Neural cell (in vitro differentiated cells): ENCODE results near the gene XRCC3. TPM values are rescaled to one million over a fixed set of nuclear protein-coding genes. Genes with fewer than 3 reads are reported as not detected.
"Not testable (repeated sequence)": the region's sequence is repeated elsewhere in the genome, so short reads cannot be mapped to it uniquely, and the experiment has no call there.

Experiments
- H2AFZ ChIP-seq: fragments of 200-600, 300-800 bp; sonication (generic), shearing (Covaris generic); 2 replicates; pipeline ENCODE4 v1.6.0; 2014; ENCODE audit warnings: low read depth, mild to moderate bottlenecking, antibody characterized with exemption, low read length, moderate library complexity
- H3F3A ChIP-seq: fragments of 200-600 bp; shearing (Covaris generic); 2 replicates; pipeline ENCODE4 v1.6.1; 2016; ENCODE audit warnings: mild to moderate bottlenecking, moderate library complexity, mixed read lengths, antibody characterized with exemption, low read length; ENCODE audit not compliant: insufficient read depth, poor library complexity, severe bottlenecking
- H3K27ac ChIP-seq: fragments of 200-600, 300-800 bp; sonication (generic), shearing (Covaris generic); 2 replicates; pipeline ENCODE4 v1.5.1; 2014; ENCODE audit warnings: mild to moderate bottlenecking, low read length, moderate library complexity
- H3K27me3 ChIP-seq: fragments of 300-800, 200-600 bp; sonication (generic), shearing (Covaris generic); 2 replicates; pipeline ENCODE4 v1.6.0; 2014; ENCODE audit warnings: mild to moderate bottlenecking, low read depth, low read length, moderate library complexity; ENCODE audit not compliant: insufficient read depth
- H3K36me3 ChIP-seq: fragments of 300-800, 200-600 bp; sonication (generic), shearing (Covaris generic); 2 replicates; pipeline ENCODE4 v1.5.1; 2014; ENCODE audit warnings: mild to moderate bottlenecking, antibody characterized with exemption, low read length, moderate library complexity; ENCODE audit not compliant: insufficient read depth
- H3K4me2 ChIP-seq: fragments of 300-800, 200-600 bp; sonication (generic), shearing (Covaris generic); 2 replicates; pipeline ENCODE4 v1.6.0; 2014; ENCODE audit warnings: mild to moderate bottlenecking, low read length
- H3K4me3 ChIP-seq: fragments of 300-800, 200-600 bp; sonication (generic), shearing (Covaris generic); 2 replicates; pipeline ENCODE4 v1.5.1; 2014; ENCODE audit warnings: mild to moderate bottlenecking, low read length, moderate library complexity
- H3K79me2 ChIP-seq: fragments of 200-600 bp; shearing (Covaris generic); replicated peaks from 2 replicates; pipeline ENCODE4 v1.6.0; 2014; ENCODE audit warnings: mild to moderate bottlenecking, low read length, moderate library complexity; ENCODE audit not compliant: insufficient read depth
- H3K9ac ChIP-seq: fragments of 300-800, 200-600 bp; sonication (generic), shearing (Covaris generic); 2 replicates; pipeline ENCODE4 v1.6.1; 2016; ENCODE audit warnings: mild to moderate bottlenecking, low read length, mixed read lengths
- H3K9me2 ChIP-seq: fragments of 200-600 bp; shearing (Covaris generic); 2 replicates; pipeline ENCODE4 v1.6.1; 2016; ENCODE audit warnings: mild to moderate bottlenecking, low read length, mixed read lengths; ENCODE audit not compliant: insufficient read depth
- H3K9me3 ChIP-seq: fragments of 200-600, 300-800 bp; sonication (generic), shearing (Covaris generic); 2 replicates; pipeline ENCODE4 v1.6.1; 2016; ENCODE audit warnings: mild to moderate bottlenecking, mixed run types, low read length, moderate library complexity, mixed read lengths
- H4K20me1 ChIP-seq: fragments of 200-600 bp; shearing (Covaris generic); 2 replicates; pipeline ENCODE4 v1.6.1; 2016; ENCODE audit warnings: mild to moderate bottlenecking, mixed run types; ENCODE audit not compliant: insufficient read depth
- EP300 ChIP-seq: fragments of 450-650 bp; conservative IDR thresholded peaks from 2 replicates; pipeline ENCODE4 v1.6.1; 2014; ENCODE audit warnings: antibody characterized with exemption, mild to moderate bottlenecking, moderate library complexity; ENCODE audit not compliant: poor library complexity, severe bottlenecking
- EZH2 ChIP-seq: fragments of 200-600, 300-800 bp; shearing (Covaris generic), sonication (generic); IDR thresholded peaks from 2 replicates; pipeline ENCODE4 v1.6.1; 2014; ENCODE audit warnings: antibody characterized with exemption, low read length, borderline replicate concordance, mild to moderate bottlenecking; ENCODE audit not compliant: insufficient read depth, poor library complexity, severe bottlenecking
- MXI1 ChIP-seq: fragments of 450-650 bp; conservative IDR thresholded peaks from 2 replicates; pipeline ENCODE4 v1.6.1; 2014; ENCODE audit warnings: antibody characterized with exemption, mild to moderate bottlenecking; ENCODE audit not compliant: poor library complexity, severe bottlenecking
- POLR2AphosphoS5 ChIP-seq: IDR thresholded peaks from 2 replicates; pipeline ENCODE4 v1.6.1; 2012
- RAD21 ChIP-seq: fragments of 450-650 bp; conservative IDR thresholded peaks from 2 replicates; pipeline ENCODE4 v1.6.1; 2014; ENCODE audit warnings: antibody characterized with exemption, mild to moderate bottlenecking, moderate library complexity
- SMC3 ChIP-seq: fragments of 450-650 bp; conservative IDR thresholded peaks from 2 replicates; pipeline ENCODE4 v1.6.1; 2014; ENCODE audit warnings: antibody characterized with exemption, mild to moderate bottlenecking, moderate library complexity; ENCODE audit not compliant: poor library complexity
- TAF1 ChIP-seq: IDR thresholded peaks from 2 replicates; pipeline ENCODE4 v1.6.1; 2012; ENCODE audit warnings: low read depth
- polyA plus RNA-seq: library from polyadenylated mRNA; depleted of rRNA; stranded (reverse); fragments of >200 nt; gene quantifications from 2 replicates; pipeline ENCODE4 v1.2.3, GENCODE V29; 2014
- TF ChIP-seq, protein P1 (sequence below): IDR thresholded peaks from 2 replicates; pipeline ENCODE4 v1.6.1; 2012; ENCODE audit warnings: borderline replicate concordance
- TF ChIP-seq, protein P2 (sequence below): fragments of 450-650 bp; IDR thresholded peaks from 2 replicates; pipeline ENCODE4 v1.5.1; 2014; ENCODE audit warnings: antibody characterized with exemption, mild to moderate bottlenecking, moderate library complexity; ENCODE audit not compliant: poor library complexity, severe bottlenecking

XRCC3 gene
- polyA plus RNA-seq, 1 donor from 2014 or later: 14.6 TPM

DNA sequence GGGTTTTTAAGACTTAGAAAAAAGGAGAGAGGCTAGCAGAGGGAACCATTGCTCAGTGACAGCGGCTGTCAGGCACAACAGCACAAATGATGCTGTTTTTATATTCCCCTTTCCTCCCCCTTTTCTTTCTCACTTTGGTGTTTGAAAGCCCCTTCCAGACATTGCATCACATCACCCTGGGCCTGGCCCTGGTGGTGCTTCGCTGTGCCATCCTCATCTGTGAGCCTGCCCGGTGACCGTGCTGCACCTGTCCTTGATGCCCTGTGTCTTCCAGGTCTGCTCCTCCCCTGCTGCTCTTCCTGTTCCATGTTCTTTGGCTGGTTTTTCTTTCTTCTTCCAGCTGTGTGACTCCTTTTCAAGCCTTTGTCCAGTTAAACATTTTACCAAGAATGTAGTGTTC lies 61.4 kb downstream of the XRCC3 start:
- H3K36me3 ChIP-seq: no peaks in the 10 kb centered on the region
- H3K27me3 ChIP-seq: no peaks in the 10 kb centered on the region
- H3K27ac ChIP-seq: no peak overlapping the region
- no peak overlapping the region for H3K4me3 ChIP-seq
- no peak overlapping the region for H2AFZ ChIP-seq
- H3K9ac ChIP-seq: no peak overlapping the region
- no peak overlapping the region for H3K4me2 ChIP-seq
- H3K9me3 ChIP-seq: no peaks in the 10 kb centered on the region
- no peaks in the 10 kb centered on the region for H3F3A ChIP-seq
- H4K20me1 ChIP-seq: peaks cover 13% of the 10 kb centered on the region
- peaks cover 43% of the 10 kb centered on the region for H3K79me2 ChIP-seq
- no peak for TF ChIP-seq POLR2AphosphoS5
- no peak for TF ChIP-seq MXI1
- TF ChIP-seq, protein P1, sequence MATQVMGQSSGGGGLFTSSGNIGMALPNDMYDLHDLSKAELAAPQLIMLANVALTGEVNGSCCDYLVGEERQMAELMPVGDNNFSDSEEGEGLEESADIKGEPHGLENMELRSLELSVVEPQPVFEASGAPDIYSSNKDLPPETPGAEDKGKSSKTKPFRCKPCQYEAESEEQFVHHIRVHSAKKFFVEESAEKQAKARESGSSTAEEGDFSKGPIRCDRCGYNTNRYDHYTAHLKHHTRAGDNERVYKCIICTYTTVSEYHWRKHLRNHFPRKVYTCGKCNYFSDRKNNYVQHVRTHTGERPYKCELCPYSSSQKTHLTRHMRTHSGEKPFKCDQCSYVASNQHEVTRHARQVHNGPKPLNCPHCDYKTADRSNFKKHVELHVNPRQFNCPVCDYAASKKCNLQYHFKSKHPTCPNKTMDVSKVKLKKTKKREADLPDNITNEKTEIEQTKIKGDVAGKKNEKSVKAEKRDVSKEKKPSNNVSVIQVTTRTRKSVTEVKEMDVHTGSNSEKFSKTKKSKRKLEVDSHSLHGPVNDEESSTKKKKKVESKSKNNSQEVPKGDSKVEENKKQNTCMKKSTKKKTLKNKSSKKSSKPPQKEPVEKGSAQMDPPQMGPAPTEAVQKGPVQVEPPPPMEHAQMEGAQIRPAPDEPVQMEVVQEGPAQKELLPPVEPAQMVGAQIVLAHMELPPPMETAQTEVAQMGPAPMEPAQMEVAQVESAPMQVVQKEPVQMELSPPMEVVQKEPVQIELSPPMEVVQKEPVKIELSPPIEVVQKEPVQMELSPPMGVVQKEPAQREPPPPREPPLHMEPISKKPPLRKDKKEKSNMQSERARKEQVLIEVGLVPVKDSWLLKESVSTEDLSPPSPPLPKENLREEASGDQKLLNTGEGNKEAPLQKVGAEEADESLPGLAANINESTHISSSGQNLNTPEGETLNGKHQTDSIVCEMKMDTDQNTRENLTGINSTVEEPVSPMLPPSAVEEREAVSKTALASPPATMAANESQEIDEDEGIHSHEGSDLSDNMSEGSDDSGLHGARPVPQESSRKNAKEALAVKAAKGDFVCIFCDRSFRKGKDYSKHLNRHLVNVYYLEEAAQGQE: no peak
- no peak for TF ChIP-seq SMC3
- H3K9me2 ChIP-seq: no peaks in the 10 kb centered on the region

DNA sequence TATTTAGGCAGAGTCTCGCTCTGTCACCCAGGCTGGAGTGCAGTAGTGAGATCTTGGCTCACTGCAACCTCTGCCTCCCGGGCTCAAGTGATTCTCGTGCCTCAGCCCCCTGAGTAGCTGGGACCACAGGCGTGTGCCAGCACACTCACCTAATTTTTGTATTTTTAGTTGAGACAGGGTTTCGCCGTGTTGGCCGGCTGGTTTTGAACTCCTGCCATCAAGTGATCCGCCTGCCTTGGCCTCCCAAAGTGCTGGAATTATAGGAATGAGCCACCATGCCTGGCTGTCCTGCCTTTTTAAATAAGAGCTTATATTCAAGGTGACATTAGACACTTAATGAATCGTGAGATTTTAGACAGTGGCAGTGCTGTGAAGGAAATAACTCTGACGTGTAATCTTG lies 61.9 kb downstream of the XRCC3 start:
- H3K9ac ChIP-seq, H3K4me2 ChIP-seq, H3K4me3 ChIP-seq, H3K36me3 ChIP-seq, H3K27ac ChIP-seq, H3F3A ChIP-seq, H3K9me3 ChIP-seq, H3K27me3 ChIP-seq, H3K9me2 ChIP-seq, H2AFZ ChIP-seq: not testable (repeated sequence)
- H4K20me1 ChIP-seq: peaks cover 14% of the 10 kb centered on the region
- peaks cover 47% of the 10 kb centered on the region for H3K79me2 ChIP-seq

DNA sequence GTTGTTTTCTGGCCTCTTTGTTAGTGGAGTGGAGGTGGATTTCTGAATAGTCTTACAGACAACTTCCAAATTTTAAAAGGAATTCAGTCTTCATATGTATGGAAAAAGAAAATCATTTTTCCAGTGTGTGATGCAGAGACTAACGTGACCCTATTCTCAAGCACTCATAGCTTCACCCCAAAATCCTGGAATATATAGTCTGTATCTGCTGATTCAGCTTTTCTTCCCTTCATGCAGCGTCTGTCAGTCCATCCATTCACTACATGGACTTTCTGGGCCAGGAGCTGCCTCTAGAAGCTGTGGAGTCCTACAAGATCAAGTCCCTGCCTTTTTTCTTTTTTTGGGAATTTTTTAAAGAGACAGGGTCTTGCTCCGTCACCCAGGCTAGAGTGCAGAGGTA lies 62.4 kb downstream of the XRCC3 start:
- H3K9ac ChIP-seq: no peak overlapping the region
- peaks cover 17% of the 10 kb centered on the region for H4K20me1 ChIP-seq
- peaks cover 53% of the 10 kb centered on the region for H3K79me2 ChIP-seq
- H3K36me3 ChIP-seq: no peaks in the 10 kb centered on the region
- H3K9me3 ChIP-seq: no peaks in the 10 kb centered on the region
- no peak overlapping the region for H3K4me3 ChIP-seq
- no peak overlapping the region for H2AFZ ChIP-seq
- TF ChIP-seq, protein P2, sequence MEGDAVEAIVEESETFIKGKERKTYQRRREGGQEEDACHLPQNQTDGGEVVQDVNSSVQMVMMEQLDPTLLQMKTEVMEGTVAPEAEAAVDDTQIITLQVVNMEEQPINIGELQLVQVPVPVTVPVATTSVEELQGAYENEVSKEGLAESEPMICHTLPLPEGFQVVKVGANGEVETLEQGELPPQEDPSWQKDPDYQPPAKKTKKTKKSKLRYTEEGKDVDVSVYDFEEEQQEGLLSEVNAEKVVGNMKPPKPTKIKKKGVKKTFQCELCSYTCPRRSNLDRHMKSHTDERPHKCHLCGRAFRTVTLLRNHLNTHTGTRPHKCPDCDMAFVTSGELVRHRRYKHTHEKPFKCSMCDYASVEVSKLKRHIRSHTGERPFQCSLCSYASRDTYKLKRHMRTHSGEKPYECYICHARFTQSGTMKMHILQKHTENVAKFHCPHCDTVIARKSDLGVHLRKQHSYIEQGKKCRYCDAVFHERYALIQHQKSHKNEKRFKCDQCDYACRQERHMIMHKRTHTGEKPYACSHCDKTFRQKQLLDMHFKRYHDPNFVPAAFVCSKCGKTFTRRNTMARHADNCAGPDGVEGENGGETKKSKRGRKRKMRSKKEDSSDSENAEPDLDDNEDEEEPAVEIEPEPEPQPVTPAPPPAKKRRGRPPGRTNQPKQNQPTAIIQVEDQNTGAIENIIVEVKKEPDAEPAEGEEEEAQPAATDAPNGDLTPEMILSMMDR: no peak
- TF ChIP-seq EP300: no peak
- no peak for TF ChIP-seq TAF1
- TF ChIP-seq MXI1: no peak
- TF ChIP-seq RAD21: no peak
- no peak for TF ChIP-seq EZH2
- no peak for TF ChIP-seq POLR2AphosphoS5
- TF ChIP-seq, protein P1: no peak
- TF ChIP-seq SMC3: no peak
- no peak overlapping the region for H3K4me2 ChIP-seq
- H3F3A ChIP-seq: no peaks in the 10 kb centered on the region
- H3K27ac ChIP-seq: no peak overlapping the region
- no peaks in the 10 kb centered on the region for H3K9me2 ChIP-seq
- H3K27me3 ChIP-seq: no peaks in the 10 kb centered on the region
